H9 (cell line): ENCODE data around the gene PHACTR1. TPM values are rescaled to one million over a fixed set of nuclear protein-coding genes. Genes with fewer than 3 reads are reported as not detected.

Source experiments
- DNase-seq: peaks from one replicate; pipeline ENCODE4 v3.0.0-alpha.2; 2017
- H2AFZ ChIP-seq: one replicate; pipeline ENCODE4 v1.6.1; 2013; ENCODE audit warnings: mild to moderate bottlenecking, low read length, control low read depth, moderate library complexity
- H2AK5ac ChIP-seq: 2 replicates; pipeline ENCODE4 v1.6.1; 2013; ENCODE audit warnings: low read length, control low read depth, mixed read lengths; ENCODE audit not compliant: insufficient read length
- H2BK120ac ChIP-seq: one replicate; pipeline ENCODE4 v1.6.1; 2013; ENCODE audit warnings: low read depth, mild to moderate bottlenecking, low read length, control low read depth, inconsistent platforms; ENCODE audit not compliant: poor library complexity, severe bottlenecking
- H2BK12ac ChIP-seq: 2 replicates; pipeline ENCODE4 v1.6.1; 2013; ENCODE audit warnings: low read length, control low read depth, mixed read lengths, low read depth; ENCODE audit not compliant: insufficient read length
- H2BK15ac ChIP-seq: 2 replicates; pipeline ENCODE4 v1.6.1; 2013; ENCODE audit warnings: low read depth, low read length, control low read depth
- H2BK20ac ChIP-seq: one replicate; pipeline ENCODE4 v1.6.1; 2013; ENCODE audit warnings: low read depth, mild to moderate bottlenecking, low read length, control low read depth, inconsistent platforms; ENCODE audit not compliant: poor library complexity, severe bottlenecking
- H2BK5ac ChIP-seq: 2 replicates; pipeline ENCODE4 v1.6.1; 2013; ENCODE audit warnings: low read length, control low read depth, mixed read lengths; ENCODE audit not compliant: insufficient read length
- H3K14ac ChIP-seq: 2 replicates; pipeline ENCODE4 v1.6.1; 2013; ENCODE audit warnings: low read length, control low read depth; ENCODE audit not compliant: insufficient read depth
- H3K18ac ChIP-seq: 2 replicates; pipeline ENCODE4 v1.6.1; 2013; ENCODE audit warnings: low read depth, mild to moderate bottlenecking, mixed read lengths, low read length, control low read depth; ENCODE audit not compliant: insufficient read length
- H3K23ac ChIP-seq: 2 replicates; pipeline ENCODE4 v1.6.1; 2013; ENCODE audit warnings: low read length, control low read depth, mixed read lengths, low read depth; ENCODE audit not compliant: insufficient read length
- H3K23me2 ChIP-seq: 2 replicates; pipeline ENCODE4 v1.6.1; 2013; ENCODE audit warnings: low read depth, mild to moderate bottlenecking, mixed read lengths, low read length, control low read depth; ENCODE audit not compliant: insufficient read length, poor library complexity, severe bottlenecking
- H3K27ac ChIP-seq: 2 replicates; pipeline ENCODE4 v1.5.1; 2013; ENCODE audit warnings: low read length, control low read depth, mixed read lengths, low read depth; ENCODE audit not compliant: insufficient read length
- H3K27me3 ChIP-seq: 2 replicates; pipeline ENCODE4 v1.6.1; 2013; ENCODE audit warnings: low read length, control low read depth, inconsistent platforms; ENCODE audit not compliant: insufficient read depth
- H3K4ac ChIP-seq: 2 replicates; pipeline ENCODE4 v1.6.1; 2013; ENCODE audit warnings: low read depth, mild to moderate bottlenecking, control low read depth, inconsistent platforms, low read length, moderate library complexity
- H3K4me1 ChIP-seq: 2 replicates; pipeline ENCODE4 v1.6.1; 2013; ENCODE audit warnings: low read length, control low read depth, inconsistent platforms; ENCODE audit not compliant: insufficient read depth
- H3K4me2 ChIP-seq: 2 replicates; pipeline ENCODE4 v1.6.1; 2013; ENCODE audit warnings: low read length, control low read depth, mixed read lengths; ENCODE audit not compliant: insufficient read length, insufficient read depth
- H3K56ac ChIP-seq: 2 replicates; pipeline ENCODE4 v1.6.1; 2013; ENCODE audit warnings: low read depth, mild to moderate bottlenecking, mixed read lengths, low read length, control low read depth; ENCODE audit not compliant: insufficient read length
- H3K79me1 ChIP-seq: 2 replicates; pipeline ENCODE4 v1.6.1; 2013; ENCODE audit warnings: low read depth, mild to moderate bottlenecking, moderate library complexity, low read length, control low read depth, inconsistent platforms; ENCODE audit not compliant: insufficient read depth, poor library complexity, severe bottlenecking
- H3K79me2 ChIP-seq: 2 replicates; pipeline ENCODE4 v1.6.1; 2013; ENCODE audit warnings: low read length, control low read depth, inconsistent platforms; ENCODE audit not compliant: insufficient read depth
- H3K9ac ChIP-seq: 2 replicates; pipeline ENCODE4 v1.6.1; 2013; ENCODE audit warnings: low read length, control low read depth, mixed read lengths; ENCODE audit not compliant: insufficient read length; ENCODE audit errors: extremely low read depth
- H3K9me3 ChIP-seq: one replicate; pipeline ENCODE4 v1.6.1; 2013; ENCODE audit warnings: low read depth, low read length, inconsistent platforms; ENCODE audit not compliant: control insufficient read depth
- H3T11ph ChIP-seq: one replicate; pipeline ENCODE4 v1.6.1; 2013; ENCODE audit warnings: mild to moderate bottlenecking, low read length, control low read depth, inconsistent platforms
- H4K20me1 ChIP-seq: one replicate; pipeline ENCODE4 v1.6.1; 2013; ENCODE audit not compliant: control insufficient read depth, insufficient read length, insufficient read depth
- H4K5ac ChIP-seq: 2 replicates; pipeline ENCODE4 v1.6.1; 2013; ENCODE audit warnings: low read depth, mild to moderate bottlenecking, mixed read lengths, low read length, control low read depth; ENCODE audit not compliant: insufficient read length
- H4K8ac ChIP-seq: replicated peaks from 2 replicates; pipeline ENCODE4 v1.6.1; 2013; ENCODE audit warnings: low read length, control low read depth, mixed read lengths, low read depth; ENCODE audit not compliant: insufficient read length
- H4K91ac ChIP-seq: 2 replicates; pipeline ENCODE4 v1.6.1; 2013; ENCODE audit warnings: low read depth, mild to moderate bottlenecking, moderate library complexity, mixed read lengths, low read length, control low read depth; ENCODE audit not compliant: insufficient read length
- H3K27ac Mint-ChIP-seq, 3 experiments: 2 replicates in 2 of 3; 3 replicates in 1 of 3; pipeline ENCODE4 v1.8.0; 2020 to 2021; ENCODE audit warnings: mixed read lengths in 3 of 3, mild to moderate bottlenecking in 1 of 3, moderate library complexity in 1 of 3
- H3K27me3 Mint-ChIP-seq: 2 replicates; pipeline ENCODE4 v1.8.0; 2021; ENCODE audit warnings: low read depth, mild to moderate bottlenecking, moderate library complexity, mixed read lengths
- H3K36me3 Mint-ChIP-seq, 3 experiments: 2 replicates in 2 of 3; 3 replicates in 1 of 3; pipeline ENCODE4 v1.8.0; 2020 to 2021; ENCODE audit warnings: low read depth in 3 of 3, mixed read lengths in 3 of 3; ENCODE audit not compliant: insufficient read depth in 1 of 3
- H3K4me1 Mint-ChIP-seq, 2 experiments: 2 replicates each; pipeline ENCODE4 v1.8.0; 2020; ENCODE audit warnings: mixed read lengths in 2 of 2
- H3K4me3 Mint-ChIP-seq, 2 experiments: 2 replicates in 1 of 2; 3 replicates in 1 of 2; pipeline ENCODE4 v1.8.0; 2020 to 2021; ENCODE audit warnings: mild to moderate bottlenecking in 2 of 2, mixed read lengths in 2 of 2, moderate library complexity in 1 of 2
- H3K9me3 Mint-ChIP-seq, 2 experiments: 2 replicates in 1 of 2; 3 replicates in 1 of 2; pipeline ENCODE4 v1.8.0; 2020; ENCODE audit warnings: mild to moderate bottlenecking in 2 of 2, mixed read lengths in 2 of 2, moderate library complexity in 1 of 2
- CTCF ChIP-seq: fragments of 200-600 bp; sonication (generic); conservative IDR thresholded peaks from 3 replicates; pipeline ENCODE4 v1.8.0; 2021; ENCODE audit warnings: antibody characterized with exemption, mild to moderate bottlenecking
- WGBS: extraction: QIAGEN DNeasy Blood & Tissue Kit; methylation state at CpG from one replicate; pipeline ENCODE4 v1.1.7; 2013; ENCODE audit warnings: missing lambda C conversion rate, low lambda C conversion rate, mixed read lengths; ENCODE audit not compliant: insufficient read length; ENCODE audit errors: extremely low coverage; 5-methylcytosine and 5-hydroxymethylcytosine counted together
- total RNA-seq: library from RNA; stranded (reverse); gene quantifications from 2 replicates; pipeline ENCODE4 v1.2.1, GENCODE V29; 2021

PHACTR1 gene
- total RNA-seq, 1 experiment from 2014 or later = 15.9 TPM

- H3K4me1 ChIP-seq = peaks cover 2% of the 10 kb centered on the region; the same call in 1 of the 2 replicates
- peaks cover 4% of the 10 kb centered on the region; the same call in 1 of the 2 replicates for H3K27me3 Mint-ChIP-seq
Observed at GRCh38 chr6:13338038-13338437, 621.5 kb downstream of the PHACTR1 start.

More at GRCh38 chr6:13338038-13338437, 621.5 kb downstream of the PHACTR1 start:
- WGBS = no CpG with 5 or more reads among the region's 5 CpGs
- Histone ChIP-seq H3K4me2 (no peak overlapping the region), H3K56ac (no peak overlapping the region), H3T11ph (no peak overlapping the region), H4K5ac (no peak overlapping the region), H2BK120ac (no peak overlapping the region), H2BK15ac (no peak overlapping the region), H3K18ac (no peak overlapping the region), H3K9ac (no peak overlapping the region), H3K79me1 (no peaks in the 10 kb centered on the region), H4K20me1 (no peaks in the 10 kb centered on the region), H2AFZ (no peak overlapping the region), H2BK5ac (no peak overlapping the region), H2BK20ac (no peak overlapping the region), H2AK5ac (no peak overlapping the region), H3K14ac (no peak overlapping the region), H3K27ac (no peak overlapping the region), H2BK12ac (no peak overlapping the region), H3K23me2 (no peaks in the 10 kb centered on the region), H4K8ac (no peak overlapping the region), H3K27me3 (no peaks in the 10 kb centered on the region), H3K9me3 (no peaks in the 10 kb centered on the region), H3K4ac (no peak overlapping the region), H4K91ac (no peak overlapping the region), H3K79me2 (no peaks in the 10 kb centered on the region), H3K23ac (no peak overlapping the region)
- no peak for TF ChIP-seq CTCF
- Mint-ChIP-seq H3K27ac (no peak overlapping the region), H3K36me3 (peaks cover 0 to 7% (median 0%) of the 10 kb centered on the region in 3 experiments; a peak in 3 of 7 replicates), H3K4me1 (peaks cover 12 to 14% of the 10 kb centered on the region in 2 experiments), H3K4me3 (no peak overlapping the region), H3K9me3 (peaks cover 11 to 13% of the 10 kb centered on the region in 2 experiments)
- DNase-seq = no peak
